Endothelial cell (in vitro differentiated cells): ENCODE measurements around the gene CARM1. TPM values are rescaled to one million over a fixed set of nuclear protein-coding genes. Genes with fewer than 3 reads are reported as not detected.
"Not testable (repeated sequence)": the region's sequence is repeated elsewhere in the genome, so short reads cannot be mapped to it uniquely, and the experiment has no call there.

Experiments used
- DNase-seq: peaks from one replicate; pipeline ENCODE4 v3.0.0; 2021; ENCODE audit warnings: low spot score
- H3K27ac Mint-ChIP-seq: one replicate; pipeline ENCODE4 v1.8.0; 2021; ENCODE audit warnings: mixed read lengths, inconsistent platforms; ENCODE audit not compliant: unreplicated experiment
- H3K27me3 Mint-ChIP-seq: one replicate; pipeline ENCODE4 v1.8.0; 2021; ENCODE audit warnings: mild to moderate bottlenecking, moderate library complexity, mixed read lengths, inconsistent platforms; ENCODE audit not compliant: unreplicated experiment
- H3K36me3 Mint-ChIP-seq: one replicate; pipeline ENCODE4 v1.8.0; 2021; ENCODE audit warnings: mild to moderate bottlenecking, low read depth, mixed read lengths, inconsistent platforms; ENCODE audit not compliant: unreplicated experiment
- H3K4me1 Mint-ChIP-seq: one replicate; pipeline ENCODE4 v1.8.0; 2021; ENCODE audit warnings: mild to moderate bottlenecking, mixed read lengths, inconsistent platforms; ENCODE audit not compliant: unreplicated experiment
- H3K4me3 Mint-ChIP-seq: one replicate; pipeline ENCODE4 v1.8.0; 2021; ENCODE audit warnings: mild to moderate bottlenecking, mixed read lengths, inconsistent platforms; ENCODE audit not compliant: unreplicated experiment
- H3K9me3 Mint-ChIP-seq: one replicate; pipeline ENCODE4 v1.8.0; 2021; ENCODE audit warnings: mixed read lengths, inconsistent platforms; ENCODE audit not compliant: unreplicated experiment
- CTCF ChIP-seq: fragments of 200-600 bp; sonication (generic); IDR thresholded peaks from one replicate; pipeline ENCODE4 v1.5.0; 2021; ENCODE audit warnings: antibody characterized with exemption; ENCODE audit not compliant: unreplicated experiment
- total RNA-seq: library from RNA; stranded (reverse); fragmentation: NEBNext Ultra II Directional; extraction: Animal tissue kit (Norgen Biotek cat#: 25700); gene quantifications from one replicate; pipeline ENCODE4 v1.2.1, GENCODE V29; 2021; ENCODE audit not compliant: unreplicated experiment

The CARM1 gene
- total RNA-seq, 1 donor from 2014 or later: 63.2 TPM

- Mint-ChIP-seq H3K36me3 (peaks cover 4% of the 10 kb centered on the region), H3K27me3 (peaks cover 9% of the 10 kb centered on the region), H3K4me3 (peak overlapping the region; percentile 89), H3K9me3 (peaks cover 3% of the 10 kb centered on the region), H3K4me1 (peaks cover 4% of the 10 kb centered on the region), H3K27ac (peak overlapping the region; percentile 98)
- DNase-seq: no peak
- no peak for TF ChIP-seq CTCF
Observed at GRCh38 chr19:10835089-10835753, 36.1 kb upstream of the CARM1 start.

DNA sequence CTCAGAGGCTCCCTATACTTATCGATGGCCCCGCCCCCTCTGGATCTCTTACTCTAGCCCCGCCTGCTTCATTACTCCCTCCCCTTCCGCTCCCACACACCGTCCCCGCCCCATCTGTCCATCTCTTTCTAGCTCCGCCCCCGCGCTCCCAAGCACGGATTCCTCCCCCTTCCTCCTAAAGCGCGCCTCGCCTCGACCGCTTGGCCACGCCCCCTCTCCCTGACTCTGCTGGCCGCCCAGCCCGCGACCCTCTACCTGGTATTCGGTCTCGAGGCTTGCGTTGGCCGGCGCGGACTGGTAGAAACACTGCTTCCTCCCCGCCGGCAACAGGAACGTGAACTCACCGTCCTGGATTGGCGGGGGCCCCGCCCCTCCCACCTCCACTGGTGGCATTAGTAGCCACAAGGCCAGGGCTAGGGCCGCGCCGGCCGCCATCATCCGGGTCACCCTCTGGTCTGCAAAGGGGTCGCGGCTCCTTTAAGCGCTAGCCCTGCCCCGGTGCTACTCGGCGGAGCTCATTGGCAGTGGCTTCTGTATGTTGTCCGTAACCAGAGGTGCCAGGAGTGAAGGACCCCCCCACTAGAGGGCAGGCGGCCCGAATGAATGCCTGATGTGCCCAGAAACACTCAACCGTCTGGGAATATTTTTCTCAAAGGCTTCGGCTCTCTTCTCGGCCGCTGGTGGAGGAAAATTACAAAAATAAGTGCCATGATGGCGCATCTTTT lies 35.4 kb upstream of the CARM1 start, which contains the start of gene TMED1:
Gene TMED1, minus strand, starts transcription at position 459 of the 725 bp plus-strand sequence. Its CDS starts 21 bp downstream, at position 438.
- Mint-ChIP-seq H3K27me3 (peaks cover 9% of the 10 kb centered on the region), H3K36me3 (peaks cover 4% of the 10 kb centered on the region), H3K27ac (peak within 1 kb of the TSS; percentile 98), H3K9me3 (peaks cover 3% of the 10 kb centered on the region), H3K4me1 (peaks cover 4% of the 10 kb centered on the region), H3K4me3 (peak within 1 kb of the TSS; percentile 89)
- TF ChIP-seq CTCF: peak; percentile 54
- DNase-seq: peak; percentile 98

DNA sequence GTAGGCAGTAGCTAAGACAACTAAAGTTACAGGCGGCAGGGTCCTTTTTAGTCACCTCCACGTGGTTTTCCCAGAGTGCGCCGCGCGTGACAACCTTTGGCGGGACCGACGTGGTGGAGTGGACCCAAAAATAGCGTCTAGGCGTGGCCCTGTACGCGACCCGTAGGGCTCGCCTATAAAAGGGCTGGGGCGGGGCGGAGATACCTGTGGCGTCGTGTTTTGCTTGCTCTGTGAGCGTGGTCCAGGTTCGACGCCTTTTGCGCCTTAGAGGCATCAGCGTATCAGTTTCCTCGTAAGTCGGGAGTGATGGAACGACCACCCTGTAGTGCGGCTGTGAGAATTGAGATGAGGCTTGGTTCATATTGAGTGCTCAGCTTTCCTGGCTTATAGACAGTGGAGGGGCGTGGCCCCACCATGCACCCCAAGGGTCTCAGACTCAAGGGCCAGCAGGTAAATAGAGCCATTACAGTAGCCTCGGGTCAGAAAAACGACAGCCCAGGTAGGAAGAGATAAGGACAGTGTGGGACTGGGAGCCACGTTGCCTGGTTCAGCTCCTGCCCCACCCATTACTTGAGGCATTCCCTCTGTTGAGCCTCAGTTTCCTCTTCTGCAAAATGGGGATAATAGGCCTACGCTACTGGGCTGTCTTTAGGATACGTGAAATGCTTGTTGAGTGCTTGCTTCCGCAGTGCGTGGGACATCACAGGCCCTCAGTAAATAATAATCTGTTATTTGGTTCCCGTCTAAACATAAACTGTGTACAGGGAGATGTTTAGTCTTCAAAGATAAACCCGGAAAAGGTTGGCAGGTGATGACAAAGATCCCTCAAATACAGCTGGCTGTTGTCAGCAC lies 34.6 kb upstream of the CARM1 start:
- no peak for DNase-seq
- H3K36me3 Mint-ChIP-seq: peaks cover 4% of the 10 kb centered on the region

DNA sequence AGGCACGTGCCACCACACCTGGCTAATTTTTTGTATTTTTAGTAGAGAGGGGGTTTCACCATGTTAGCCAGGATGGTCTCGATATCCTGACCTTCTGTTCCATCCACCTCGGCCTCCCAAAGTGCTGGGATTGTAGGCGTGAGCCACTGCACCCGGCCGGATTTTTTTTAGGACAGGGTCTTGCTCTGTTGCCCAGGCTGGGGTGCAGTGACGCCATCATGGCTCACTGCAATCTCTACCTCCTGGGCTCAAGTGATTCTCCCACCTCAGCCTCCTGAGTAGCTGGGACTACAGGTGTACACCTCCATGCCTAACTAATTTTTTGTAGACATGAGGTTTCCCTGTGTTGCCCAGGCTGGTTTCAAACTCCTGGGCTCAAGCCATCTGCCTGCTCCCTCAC lies 33.7 kb upstream of the CARM1 start:
- not testable (repeated sequence) for H3K9me3 Mint-ChIP-seq, H3K4me1 Mint-ChIP-seq, H3K27me3 Mint-ChIP-seq, H3K4me3 Mint-ChIP-seq, H3K36me3 Mint-ChIP-seq, DNase-seq, H3K27ac Mint-ChIP-seq

More for the DNA sequence above, 34.6 kb upstream of the CARM1 start:
- peaks cover 9% of the 10 kb centered on the region for H3K27me3 Mint-ChIP-seq
- peak overlapping the region; percentile 98 for H3K27ac Mint-ChIP-seq
- peaks cover 3% of the 10 kb centered on the region for H3K9me3 Mint-ChIP-seq
- TF ChIP-seq CTCF: no peak
- peaks cover 4% of the 10 kb centered on the region for H3K4me1 Mint-ChIP-seq
- peak overlapping the region; percentile 89 for H3K4me3 Mint-ChIP-seq

DNA sequence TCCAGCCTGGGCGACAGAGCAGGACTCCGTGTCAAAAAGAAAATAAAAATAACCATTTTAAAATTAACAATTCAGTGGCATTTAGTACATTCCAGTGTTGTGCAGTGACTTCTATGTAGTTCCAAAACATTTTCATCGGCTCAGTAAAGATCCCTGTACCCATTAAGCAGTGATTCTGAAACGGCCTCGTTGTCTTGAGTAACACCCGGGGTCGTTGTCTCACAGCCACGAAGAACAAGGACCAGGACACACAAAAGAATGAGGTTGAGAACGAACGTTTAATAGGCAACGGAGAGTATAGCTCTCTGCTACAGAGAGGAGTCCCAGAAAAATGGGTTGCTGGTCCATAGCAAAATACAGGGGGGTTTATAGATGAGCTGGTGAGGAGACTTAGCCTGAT lies 33.0 kb upstream of the CARM1 start:
- peaks cover 4% of the 10 kb centered on the region for H3K36me3 Mint-ChIP-seq
- H3K27ac Mint-ChIP-seq: no peak overlapping the region
- TF ChIP-seq CTCF: no peak
- peaks cover 7% of the 10 kb centered on the region for H3K27me3 Mint-ChIP-seq
- no peak for DNase-seq
- H3K9me3 Mint-ChIP-seq: peaks cover 3% of the 10 kb centered on the region
- no peak overlapping the region for H3K4me3 Mint-ChIP-seq
- peaks cover 4% of the 10 kb centered on the region for H3K4me1 Mint-ChIP-seq
